T-helper 2 cell treated with Interferon-gamma antibody and Interleukin-4, amounts not matched to agents 5 μg/mL and 100 μg/mL, for 36 hours (primary cell): ENCODE data around the gene ZNF507.

ENCODE experiments used
- DNase-seq: peaks from one replicate; pipeline ENCODE4 v3.0.0; 2021; ENCODE audit warnings: low spot score
- H3K27ac Mint-ChIP-seq: one replicate; pipeline ENCODE4 v1.8.0; 2021; ENCODE audit warnings: mild to moderate bottlenecking, mixed read lengths
- H3K27me3 Mint-ChIP-seq: one replicate; pipeline ENCODE4 v1.8.0; 2021; ENCODE audit warnings: low read depth, mixed read lengths
- H3K36me3 Mint-ChIP-seq: one replicate; pipeline ENCODE4 v1.8.0; 2021; ENCODE audit warnings: low read depth, mixed read lengths
- H3K4me1 Mint-ChIP-seq: one replicate; pipeline ENCODE4 v1.8.0; 2021; ENCODE audit warnings: low read depth, mixed read lengths
- H3K4me3 Mint-ChIP-seq: one replicate; pipeline ENCODE4 v1.8.0; 2022; ENCODE audit warnings: mild to moderate bottlenecking, moderate library complexity, mixed read lengths
- H3K9me3 Mint-ChIP-seq: one replicate; pipeline ENCODE4 v1.8.0; 2021; ENCODE audit warnings: mixed read lengths

Gene ZNF507

GRCh38 chr19:32349724-32350470 lies 4.5 kb downstream of the ZNF507 start:
- no peaks in the 10 kb centered on the region for H3K9me3 Mint-ChIP-seq
- no peaks in the 10 kb centered on the region for H3K27me3 Mint-ChIP-seq
- no peak for DNase-seq
- no peak overlapping the region for H3K4me3 Mint-ChIP-seq
- H3K27ac Mint-ChIP-seq: no peak overlapping the region
- peaks cover 60% of the 10 kb centered on the region for H3K36me3 Mint-ChIP-seq
- peaks cover 43% of the 10 kb centered on the region for H3K4me1 Mint-ChIP-seq

DNA sequence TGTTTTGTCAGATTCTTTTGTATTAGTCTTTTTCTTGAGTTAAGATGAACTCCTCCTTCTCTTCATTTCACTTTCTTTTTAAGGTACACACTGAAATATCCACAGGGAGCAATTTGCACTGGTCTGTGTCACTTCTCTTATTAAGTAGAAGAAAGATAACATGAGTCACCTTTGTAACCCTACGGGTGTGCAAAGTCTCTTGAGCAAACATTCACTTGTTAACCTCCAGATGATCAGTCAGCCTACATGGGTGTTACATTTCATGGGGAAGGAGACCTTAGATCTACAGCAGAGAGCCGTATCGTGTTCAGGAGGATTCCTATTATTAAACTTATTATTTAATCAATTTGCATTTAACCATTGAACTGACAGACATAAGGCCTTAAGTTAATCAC lies 5.1 kb downstream of the ZNF507 start:
- Mint-ChIP-seq H3K36me3 (peaks cover 65% of the 10 kb centered on the region), H3K27me3 (no peaks in the 10 kb centered on the region), H3K4me1 (peaks cover 49% of the 10 kb centered on the region), H3K9me3 (no peaks in the 10 kb centered on the region), H3K4me3 (no peak overlapping the region), H3K27ac (no peak overlapping the region)
- DNase-seq: no peak

- Mint-ChIP-seq H3K27ac (peak overlapping the region; percentile 45), H3K4me3 (peak overlapping the region; percentile 2), H3K4me1 (peaks cover 51% of the 10 kb centered on the region), H3K27me3 (no peaks in the 10 kb centered on the region), H3K9me3 (no peaks in the 10 kb centered on the region), H3K36me3 (peaks cover 66% of the 10 kb centered on the region)
- DNase-seq: no peak
These were observed 5.6 kb downstream of the ZNF507 start for GRCh38 chr19:32350987-32351348.

DNA sequence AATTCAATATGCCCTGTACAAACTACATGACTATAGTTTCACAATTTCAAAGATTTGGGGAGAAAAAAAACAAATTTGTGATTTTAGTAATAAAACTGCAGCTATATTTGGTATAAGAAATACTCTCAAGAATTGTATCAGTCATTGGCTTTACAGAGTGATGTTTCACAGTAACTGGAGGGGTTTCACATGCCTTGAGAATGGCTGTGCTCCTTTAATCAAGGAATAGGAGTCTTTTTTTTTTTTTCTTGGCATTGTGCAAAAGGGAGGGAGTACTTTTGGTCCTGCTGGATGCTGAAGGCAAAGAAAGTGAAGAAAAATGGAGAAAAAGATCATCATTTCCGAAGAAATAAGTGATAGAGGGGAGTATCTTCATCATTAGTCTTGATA lies 6.8 kb downstream of the ZNF507 start:
- no peak for DNase-seq
- H3K36me3 Mint-ChIP-seq: peaks cover 75% of the 10 kb centered on the region
- H3K27me3 Mint-ChIP-seq: no peaks in the 10 kb centered on the region
- no peak overlapping the region for H3K27ac Mint-ChIP-seq
- H3K9me3 Mint-ChIP-seq: no peaks in the 10 kb centered on the region
- H3K4me1 Mint-ChIP-seq: peaks cover 45% of the 10 kb centered on the region
- H3K4me3 Mint-ChIP-seq: no peak overlapping the region

DNA sequence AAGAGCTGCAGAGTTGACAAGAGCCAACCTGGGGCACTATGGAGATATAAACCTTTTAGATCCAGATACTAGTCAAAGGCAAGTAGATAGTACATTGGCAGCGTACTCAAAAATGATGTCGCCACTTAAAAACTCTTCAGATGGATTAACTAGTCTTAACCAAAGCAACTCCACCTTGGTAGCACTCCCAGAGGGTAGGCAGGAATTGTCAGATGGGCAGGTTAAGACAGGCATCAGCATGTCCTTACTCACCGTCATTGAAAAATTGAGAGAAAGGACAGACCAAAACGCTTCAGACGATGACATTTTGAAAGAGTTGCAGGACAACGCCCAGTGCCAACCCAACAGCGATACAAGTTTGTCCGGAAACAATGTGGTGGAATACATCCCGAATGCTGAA lies 8.9 kb downstream of the ZNF507 start:
- H3K27ac Mint-ChIP-seq: no peak overlapping the region
- H3K4me3 Mint-ChIP-seq: no peak overlapping the region
- H3K27me3 Mint-ChIP-seq: no peaks in the 10 kb centered on the region
- peaks cover 76% of the 10 kb centered on the region for H3K36me3 Mint-ChIP-seq
- no peaks in the 10 kb centered on the region for H3K9me3 Mint-ChIP-seq
- no peak for DNase-seq
- peaks cover 35% of the 10 kb centered on the region for H3K4me1 Mint-ChIP-seq

DNA sequence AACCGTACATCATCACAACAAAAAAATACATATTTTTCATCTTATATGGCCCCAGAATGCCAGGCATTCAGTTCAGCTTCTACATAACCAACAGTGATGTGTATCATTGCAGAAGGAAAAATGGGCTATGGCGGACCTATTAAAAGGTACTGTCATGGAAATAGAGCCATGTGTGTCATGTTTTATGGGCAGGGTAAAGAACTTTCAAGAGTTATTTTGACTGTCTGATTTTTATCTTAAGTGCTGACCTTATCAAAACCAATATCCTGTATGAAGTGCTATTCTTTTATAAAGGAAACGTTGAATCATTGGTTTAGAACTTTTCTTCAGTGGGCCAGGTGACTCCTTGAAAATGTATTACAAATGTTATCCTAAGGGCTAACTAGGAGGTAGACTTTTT lies 9.9 kb downstream of the ZNF507 start:
- Mint-ChIP-seq H3K4me3 (no peak overlapping the region), H3K27me3 (no peaks in the 10 kb centered on the region), H3K36me3 (peaks cover 72% of the 10 kb centered on the region), H3K9me3 (no peaks in the 10 kb centered on the region), H3K4me1 (peaks cover 28% of the 10 kb centered on the region), H3K27ac (peak overlapping the region; percentile 27)
- no peak for DNase-seq

DNA sequence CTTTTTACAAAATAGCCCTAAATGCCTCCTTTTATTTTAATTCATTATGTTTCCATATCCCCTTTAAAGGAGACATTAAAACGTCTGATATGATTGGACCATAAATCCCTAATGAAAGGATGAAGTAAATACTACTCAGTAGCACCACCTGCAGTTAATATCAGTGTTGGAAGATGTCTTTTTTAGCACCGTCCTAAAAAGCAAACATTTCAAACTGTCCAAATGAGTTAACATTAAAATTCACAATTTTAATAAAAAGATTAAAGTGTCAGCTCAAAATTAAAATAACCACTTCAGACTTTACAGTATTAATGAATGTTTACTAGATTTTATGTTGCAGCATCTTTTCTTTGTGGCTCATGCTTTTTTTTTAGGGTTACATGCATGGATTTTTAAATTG lies 12.3 kb downstream of the ZNF507 start:
- DNase-seq: no peak
- no peaks in the 10 kb centered on the region for H3K27me3 Mint-ChIP-seq
- H3K27ac Mint-ChIP-seq: no peak overlapping the region
- H3K4me1 Mint-ChIP-seq: peaks cover 13% of the 10 kb centered on the region
- no peak overlapping the region for H3K4me3 Mint-ChIP-seq
- no peaks in the 10 kb centered on the region for H3K9me3 Mint-ChIP-seq
- peaks cover 71% of the 10 kb centered on the region for H3K36me3 Mint-ChIP-seq

- H3K36me3 Mint-ChIP-seq: peaks cover 67% of the 10 kb centered on the region
- peaks cover 13% of the 10 kb centered on the region for H3K4me1 Mint-ChIP-seq
- H3K27me3 Mint-ChIP-seq: no peaks in the 10 kb centered on the region
- DNase-seq: no peak
- H3K4me3 Mint-ChIP-seq: no peak overlapping the region
- H3K9me3 Mint-ChIP-seq: no peaks in the 10 kb centered on the region
- H3K27ac Mint-ChIP-seq: no peak overlapping the region
These were observed 12.9 kb downstream of the ZNF507 start for GRCh38 chr19:32358321-32358720.

- Mint-ChIP-seq H3K4me1 (peaks cover 9% of the 10 kb centered on the region), H3K27me3 (no peaks in the 10 kb centered on the region), H3K9me3 (no peaks in the 10 kb centered on the region), H3K27ac (no peak overlapping the region), H3K36me3 (peaks cover 65% of the 10 kb centered on the region), H3K4me3 (no peak overlapping the region)
- no peak for DNase-seq
These were observed 14.2 kb downstream of the ZNF507 start for GRCh38 chr19:32359581-32359980.

DNA sequence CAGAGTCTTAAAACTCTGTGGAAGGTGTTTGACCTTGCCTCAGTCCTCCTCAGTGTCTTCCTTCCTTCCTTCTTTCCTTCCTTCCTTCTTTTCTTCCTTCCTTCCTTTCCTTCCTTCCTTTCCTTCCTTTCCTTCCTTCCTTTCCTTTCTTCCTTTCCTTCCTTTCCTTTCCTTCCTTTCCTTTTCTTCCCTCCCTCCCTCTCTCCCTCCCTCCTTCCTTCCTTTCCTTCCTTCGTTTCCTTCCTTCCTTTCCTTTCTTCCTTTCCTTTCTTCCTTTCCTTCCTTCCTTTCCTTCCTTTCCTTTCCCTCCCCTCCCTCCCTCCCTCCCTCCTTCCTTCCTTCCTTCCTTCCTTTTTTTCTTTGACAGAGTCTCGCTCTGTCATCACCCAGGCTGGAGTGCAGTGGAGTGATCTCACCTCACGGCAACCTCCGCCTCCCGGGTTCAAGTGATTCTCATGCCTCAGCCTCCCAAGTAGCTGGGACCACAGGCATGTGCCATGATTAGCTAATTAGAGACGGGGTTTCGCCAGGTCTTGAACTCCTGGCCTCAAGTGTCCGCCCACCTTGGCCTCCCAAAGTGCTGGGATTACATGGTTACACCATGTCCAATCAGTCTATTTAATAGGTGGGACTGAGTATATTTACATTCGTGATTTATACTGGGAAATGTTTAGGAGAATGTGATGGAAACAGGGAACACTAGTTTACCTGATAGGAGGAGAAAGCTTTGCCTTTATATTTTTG lies 16.3 kb downstream of the ZNF507 start:
- no peak for DNase-seq
- Mint-ChIP-seq H3K4me3 (no peak overlapping the region), H3K27ac (no peak overlapping the region), H3K27me3 (no peaks in the 10 kb centered on the region), H3K9me3 (no peaks in the 10 kb centered on the region), H3K4me1 (peaks cover 2% of the 10 kb centered on the region), H3K36me3 (peaks cover 61% of the 10 kb centered on the region)

GRCh38 chr19:32362318-32362691 lies 16.9 kb downstream of the ZNF507 start:
- Mint-ChIP-seq H3K9me3 (no peaks in the 10 kb centered on the region), H3K4me1 (peaks cover 2% of the 10 kb centered on the region), H3K27me3 (no peaks in the 10 kb centered on the region), H3K36me3 (peaks cover 61% of the 10 kb centered on the region), H3K27ac (no peak overlapping the region), H3K4me3 (no peak overlapping the region)
- DNase-seq: no peak

DNA sequence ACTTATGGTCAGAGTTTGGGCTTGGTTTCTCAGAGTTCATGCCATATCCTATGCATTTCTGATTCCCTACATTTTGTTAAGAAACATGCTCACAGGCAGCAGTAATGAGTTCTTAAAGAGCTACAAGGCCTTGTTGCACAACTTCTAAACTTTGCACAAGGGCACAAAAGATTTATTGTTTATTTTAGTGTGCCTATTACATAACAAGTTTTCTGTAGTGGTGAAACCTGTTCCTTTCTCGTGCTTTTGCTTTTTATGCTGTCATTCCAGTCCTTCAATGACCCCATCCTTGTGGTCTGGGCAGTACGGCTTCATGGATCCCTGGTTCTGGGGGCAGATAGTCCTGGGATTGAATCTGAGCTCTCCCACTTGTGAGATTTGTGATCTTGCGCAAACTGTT lies 17.8 kb downstream of the ZNF507 start:
- Mint-ChIP-seq H3K4me3 (no peak overlapping the region), H3K27me3 (no peaks in the 10 kb centered on the region), H3K36me3 (peaks cover 63% of the 10 kb centered on the region), H3K9me3 (no peaks in the 10 kb centered on the region), H3K4me1 (peaks cover 2% of the 10 kb centered on the region), H3K27ac (no peak overlapping the region)
- DNase-seq: no peak

GRCh38 chr19:32363632-32364031 lies 18.2 kb downstream of the ZNF507 start:
- Mint-ChIP-seq H3K27ac (no peak overlapping the region), H3K36me3 (peaks cover 63% of the 10 kb centered on the region), H3K4me3 (no peak overlapping the region), H3K9me3 (no peaks in the 10 kb centered on the region), H3K4me1 (peaks cover 2% of the 10 kb centered on the region), H3K27me3 (no peaks in the 10 kb centered on the region)
- DNase-seq: no peak

GRCh38 chr19:32364040-32364439 lies 18.6 kb downstream of the ZNF507 start:
- peaks cover 2% of the 10 kb centered on the region for H3K4me1 Mint-ChIP-seq
- H3K27me3 Mint-ChIP-seq: no peaks in the 10 kb centered on the region
- H3K27ac Mint-ChIP-seq: no peak overlapping the region
- H3K36me3 Mint-ChIP-seq: peaks cover 62% of the 10 kb centered on the region
- no peak overlapping the region for H3K4me3 Mint-ChIP-seq
- H3K9me3 Mint-ChIP-seq: no peaks in the 10 kb centered on the region
- no peak for DNase-seq

DNA sequence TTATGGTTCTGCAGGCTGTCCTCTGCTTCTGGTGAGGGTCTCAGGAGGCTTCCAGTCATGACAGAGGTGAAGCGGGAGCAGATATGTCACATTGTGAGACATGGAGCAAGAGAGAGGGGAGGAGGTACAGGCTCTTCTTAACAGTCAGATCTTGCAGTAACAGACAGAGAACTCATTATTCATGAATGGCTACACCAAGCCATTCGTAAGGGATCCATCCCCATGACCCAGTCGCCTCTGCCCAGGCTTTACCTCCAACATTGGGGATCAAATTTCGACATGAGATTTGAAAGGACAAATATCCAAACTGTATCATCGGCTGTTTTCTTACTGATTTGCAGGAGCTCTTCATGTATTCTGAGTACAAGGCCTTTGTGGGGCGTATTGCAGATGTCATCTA lies 21.7 kb downstream of the ZNF507 start:
- no peaks in the 10 kb centered on the region for H3K9me3 Mint-ChIP-seq
- H3K27ac Mint-ChIP-seq: no peak overlapping the region
- H3K4me3 Mint-ChIP-seq: no peak overlapping the region
- peaks cover 64% of the 10 kb centered on the region for H3K36me3 Mint-ChIP-seq
- no peaks in the 10 kb centered on the region for H3K27me3 Mint-ChIP-seq
- no peak for DNase-seq
- peaks cover 2% of the 10 kb centered on the region for H3K4me1 Mint-ChIP-seq
